Measurements from ENCODE around the gene SERGEF. TPM values are rescaled to one million over a fixed set of nuclear protein-coding genes. Genes with fewer than 3 reads are reported as not detected.

Gene SERGEF
- total RNA-seq, 2 experiments from 2014 or later: 44.3 to 47.2 TPM

DNA sequence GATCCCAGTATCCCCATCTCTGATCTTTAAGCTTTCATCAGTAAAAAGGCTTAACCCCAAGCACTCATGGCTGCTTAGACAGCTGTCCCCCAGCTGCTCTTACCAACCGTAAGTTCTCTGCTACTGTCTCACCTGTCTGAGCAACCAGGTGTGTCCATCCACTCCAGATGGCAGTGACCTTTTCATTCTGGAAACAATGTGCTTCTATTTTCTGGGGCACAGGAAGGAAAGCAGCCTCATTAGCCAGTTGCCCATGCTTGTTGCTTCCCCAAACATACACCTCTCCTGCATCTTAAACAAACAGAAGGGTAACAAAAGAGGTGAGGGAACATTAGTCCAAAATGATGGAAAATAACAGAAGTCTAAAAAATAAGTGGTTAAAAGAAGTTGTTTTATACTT is 24.4 kb downstream of the SERGEF start:
- no peaks in the 10 kb centered on the region for H3K27me3 Mint-ChIP-seq
- no peak overlapping the region for H3K4me3 Mint-ChIP-seq
- H3K4me1 Mint-ChIP-seq: peaks cover 1% of the 10 kb centered on the region
- no peak overlapping the region for H3K27ac Mint-ChIP-seq
- no peak for DNase-seq
- peaks cover 17% of the 10 kb centered on the region for H3K36me3 Mint-ChIP-seq
- ATAC-seq (ENCODE audit: low read depth): no peak
- POLR2A ChIA-PET: no interaction called here
- H3K9me3 Mint-ChIP-seq: peaks cover 5% of the 10 kb centered on the region

DNA sequence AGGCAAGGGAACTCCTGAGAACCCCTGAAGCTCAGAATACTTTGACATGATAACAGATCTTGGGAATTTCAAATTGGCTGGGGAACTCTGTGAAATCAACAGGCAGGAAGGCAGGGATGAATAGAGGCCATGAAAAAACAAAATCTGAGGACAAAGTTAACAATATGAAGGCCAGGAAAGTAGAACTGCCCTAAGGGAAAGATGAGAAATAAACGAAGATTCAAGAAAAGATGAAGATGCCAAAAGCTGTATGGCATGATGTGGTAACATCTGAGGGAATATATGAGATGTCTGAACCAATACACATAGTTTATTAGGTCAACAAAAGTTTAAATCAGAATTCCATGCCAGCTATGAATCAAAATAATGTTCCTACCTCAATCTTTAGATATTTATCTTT is 25.0 kb downstream of the SERGEF start:
- H3K4me3 Mint-ChIP-seq: no peak overlapping the region
- H3K9me3 Mint-ChIP-seq: peaks cover 5% of the 10 kb centered on the region
- ATAC-seq (ENCODE audit: low read depth) (no peak), DNase-seq (no peak)
- peaks cover 22% of the 10 kb centered on the region for H3K36me3 Mint-ChIP-seq
- no peaks in the 10 kb centered on the region for H3K27me3 Mint-ChIP-seq
- H3K27ac Mint-ChIP-seq: no peak overlapping the region
- POLR2A ChIA-PET: no interaction called here
- peaks cover 1% of the 10 kb centered on the region for H3K4me1 Mint-ChIP-seq

DNA sequence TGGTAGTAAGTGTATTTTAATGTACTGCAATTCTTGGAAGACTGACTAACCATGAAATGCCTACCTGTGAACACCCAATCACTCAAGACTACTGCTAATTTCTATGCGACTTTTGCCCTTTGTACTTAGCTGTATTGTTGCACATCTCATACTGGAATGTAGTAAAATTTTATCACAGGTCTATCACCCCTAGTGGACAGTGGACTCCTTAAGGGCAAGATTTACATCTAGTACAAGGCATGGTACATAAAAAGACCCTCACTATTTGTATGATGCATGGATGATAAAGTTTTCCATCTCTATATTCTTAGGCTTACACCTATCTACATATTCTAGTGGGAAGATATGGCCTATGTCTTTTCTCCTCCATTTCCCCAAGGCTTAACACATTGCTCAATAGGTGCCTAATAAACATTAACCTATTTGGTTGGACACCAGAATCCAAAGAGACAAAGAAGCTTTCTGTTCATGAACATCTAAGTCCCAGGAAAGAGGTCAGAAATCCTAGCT is 26.1 kb downstream of the SERGEF start:
- Mint-ChIP-seq H3K27ac (no peak overlapping the region), H3K36me3 (peaks cover 22% of the 10 kb centered on the region), H3K9me3 (peaks cover 5% of the 10 kb centered on the region), H3K4me1 (no peaks in the 10 kb centered on the region), H3K27me3 (no peaks in the 10 kb centered on the region), H3K4me3 (no peak overlapping the region)
- ATAC-seq (ENCODE audit: low read depth) (no peak), DNase-seq (no peak)
- POLR2A ChIA-PET: no interaction called here

DNA sequence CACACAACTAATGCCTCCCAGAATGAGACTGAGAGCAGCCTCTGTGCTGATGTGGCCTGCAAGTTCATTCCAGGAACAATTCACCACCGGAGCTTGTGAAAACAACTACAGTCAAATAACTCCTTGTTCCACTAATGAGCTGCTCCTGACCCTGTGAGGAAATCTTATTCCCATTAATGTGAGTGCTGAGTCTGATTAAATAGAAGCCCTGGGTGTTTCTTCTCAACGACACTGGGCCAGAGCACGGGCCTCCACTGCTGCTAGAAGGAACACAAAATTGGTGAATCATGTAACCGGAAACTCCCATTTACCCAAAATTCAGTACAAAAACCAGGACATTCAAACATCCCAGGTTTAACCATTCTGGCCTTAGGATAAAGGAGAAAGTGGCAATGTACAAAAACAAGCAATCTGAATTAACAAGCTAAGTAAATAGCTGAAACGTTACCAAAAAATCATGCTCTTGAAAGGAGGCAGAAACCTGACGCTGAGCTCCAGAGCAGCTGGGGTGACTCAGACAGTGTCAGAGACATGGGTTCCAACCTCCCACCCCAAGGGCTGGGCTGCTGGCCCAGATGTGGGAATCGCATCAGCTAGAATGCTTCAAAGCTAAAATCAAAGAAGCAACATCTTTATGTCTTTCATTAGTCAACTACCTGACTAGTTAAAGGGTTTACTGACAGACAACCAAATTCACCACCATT is 26.7 kb downstream of the SERGEF start:
- DNase-seq (no peak), ATAC-seq (ENCODE audit: low read depth) (no peak)
- POLR2A ChIA-PET: no interaction called here
- H3K9me3 Mint-ChIP-seq: peaks cover 5% of the 10 kb centered on the region
- H3K27ac Mint-ChIP-seq: no peak overlapping the region
- no peaks in the 10 kb centered on the region for H3K27me3 Mint-ChIP-seq
- H3K4me3 Mint-ChIP-seq: no peak overlapping the region
- no peaks in the 10 kb centered on the region for H3K4me1 Mint-ChIP-seq
- H3K36me3 Mint-ChIP-seq: peaks cover 22% of the 10 kb centered on the region

DNA sequence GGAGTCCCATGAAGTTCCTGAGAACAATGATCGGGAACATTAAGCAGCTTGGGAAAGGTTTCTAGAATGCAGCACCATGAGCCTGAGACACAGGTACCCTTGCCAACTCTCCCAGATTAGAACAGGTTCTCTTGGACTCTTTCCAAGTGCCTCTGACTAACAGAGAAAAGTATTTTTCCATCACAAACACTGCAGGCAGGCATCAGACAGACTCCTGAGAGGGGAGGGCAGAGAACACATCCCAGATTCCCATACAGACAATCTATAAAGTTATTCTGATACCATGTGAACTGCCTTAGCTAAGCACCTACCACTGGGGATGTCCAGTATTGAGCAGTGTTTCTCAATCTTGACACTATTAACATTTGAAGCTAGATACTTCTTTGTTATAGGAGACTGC is 27.3 kb downstream of the SERGEF start:
- DNase-seq (no peak), ATAC-seq (ENCODE audit: low read depth) (no peak)
- Mint-ChIP-seq H3K9me3 (peaks cover 5% of the 10 kb centered on the region), H3K27ac (no peak overlapping the region), H3K4me1 (no peaks in the 10 kb centered on the region), H3K27me3 (no peaks in the 10 kb centered on the region), H3K36me3 (peaks cover 22% of the 10 kb centered on the region), H3K4me3 (no peak overlapping the region)
- POLR2A ChIA-PET: no interaction called here

DNA sequence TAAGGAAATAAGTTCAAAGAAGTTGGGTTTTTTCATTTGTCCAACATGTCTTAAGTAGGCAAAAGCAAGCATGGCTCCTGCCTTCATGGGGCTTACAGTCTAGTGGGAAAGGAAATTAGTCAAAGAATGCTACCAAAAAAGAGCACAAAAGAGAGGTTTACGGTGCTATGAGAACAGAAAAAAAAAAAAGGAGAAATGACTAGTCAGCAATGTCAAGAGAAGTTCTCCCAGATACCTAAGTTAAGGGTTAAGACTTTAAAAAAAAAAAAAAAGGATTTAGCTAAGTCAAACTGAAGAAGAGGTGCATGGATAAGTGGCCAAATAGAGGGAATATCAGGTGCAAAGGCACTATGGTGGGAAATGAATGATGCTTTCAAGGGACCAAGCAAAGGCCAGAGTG is 29.3 kb downstream of the SERGEF start:
- peaks cover 1% of the 10 kb centered on the region for H3K4me1 Mint-ChIP-seq
- peaks cover 22% of the 10 kb centered on the region for H3K36me3 Mint-ChIP-seq
- H3K27me3 Mint-ChIP-seq: no peaks in the 10 kb centered on the region
- no peak overlapping the region for H3K4me3 Mint-ChIP-seq
- no peak overlapping the region for H3K27ac Mint-ChIP-seq
- peaks cover 5% of the 10 kb centered on the region for H3K9me3 Mint-ChIP-seq
- POLR2A ChIA-PET: no interaction called here
- no peak for DNase-seq
- ATAC-seq (ENCODE audit: low read depth): no peak

DNA sequence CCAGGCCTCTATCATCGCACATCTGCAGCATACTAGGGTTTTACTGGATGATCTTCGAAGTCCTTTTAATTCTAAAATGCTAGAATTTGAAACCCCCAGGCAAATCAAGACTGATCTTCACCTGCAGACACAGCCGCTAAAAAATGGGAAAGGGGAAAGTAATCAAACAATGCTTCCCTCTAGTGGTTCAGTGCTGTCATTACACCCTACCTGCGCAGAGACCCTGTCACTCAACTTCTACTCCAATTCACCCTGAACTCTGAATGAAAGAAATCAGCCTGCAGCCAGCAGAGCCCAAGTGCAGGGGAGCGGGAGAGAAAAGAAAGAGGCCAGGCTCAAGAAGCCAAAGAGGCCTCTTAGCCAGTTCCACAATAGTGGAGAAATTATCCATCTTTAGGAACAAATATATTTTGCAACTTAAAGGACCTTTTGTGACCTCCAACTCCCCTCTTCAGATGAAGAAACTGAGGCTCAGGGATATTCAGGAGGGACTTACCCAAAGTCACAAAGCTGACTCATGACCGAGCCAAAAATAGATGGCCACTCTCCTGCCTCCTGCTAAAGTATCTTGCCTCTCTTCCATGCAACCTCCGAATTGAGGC is 33.0 kb downstream of the SERGEF start:
- POLR2A ChIA-PET: no interaction called here
- H3K9me3 Mint-ChIP-seq: peaks cover 5% of the 10 kb centered on the region
- no peaks in the 10 kb centered on the region for H3K27me3 Mint-ChIP-seq
- DNase-seq (no peak), ATAC-seq (ENCODE audit: low read depth) (peak; percentile 10)
- peaks cover 19% of the 10 kb centered on the region for H3K36me3 Mint-ChIP-seq
- H3K27ac Mint-ChIP-seq: no peak overlapping the region
- H3K4me3 Mint-ChIP-seq: no peak overlapping the region
- H3K4me1 Mint-ChIP-seq: peaks cover 1% of the 10 kb centered on the region

DNA sequence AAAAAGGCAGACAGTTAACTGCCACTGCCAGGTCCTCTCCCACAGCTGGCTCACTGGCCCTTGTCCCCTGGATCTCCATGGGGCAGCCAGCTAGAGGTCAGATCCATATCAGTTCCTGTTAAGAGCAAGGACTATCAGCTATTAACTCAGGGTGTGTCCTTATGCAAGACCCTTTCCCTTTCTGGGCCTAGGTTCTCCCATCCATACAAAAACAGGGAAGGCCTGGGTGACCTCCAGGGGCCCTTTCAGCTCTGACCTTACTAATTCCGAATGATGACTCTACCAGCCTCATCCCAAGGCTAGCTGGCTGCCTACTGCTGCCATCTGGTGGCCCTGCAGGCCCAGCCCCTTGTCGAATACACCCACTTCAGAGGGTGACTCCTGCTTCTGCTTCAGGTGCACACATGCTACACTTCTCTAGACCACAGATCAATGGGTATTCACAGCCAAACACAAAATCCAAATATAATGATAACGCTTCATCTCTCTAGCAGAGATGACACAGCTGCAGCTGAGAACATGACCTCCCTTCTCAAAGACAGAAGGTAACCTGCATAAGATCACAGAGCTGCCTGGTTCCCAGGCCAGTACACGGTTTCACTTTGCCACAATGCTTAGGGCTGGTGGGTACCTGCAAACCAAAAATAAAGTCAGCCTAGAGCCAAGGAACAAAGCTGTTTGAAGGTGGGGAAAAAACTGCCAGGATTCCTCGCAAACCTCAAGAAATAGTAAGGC is 34.1 kb downstream of the SERGEF start:
- POLR2A ChIA-PET: no interaction called here
- Mint-ChIP-seq H3K27ac (no peak overlapping the region), H3K9me3 (peaks cover 1% of the 10 kb centered on the region), H3K4me1 (peaks cover 1% of the 10 kb centered on the region), H3K4me3 (no peak overlapping the region), H3K27me3 (no peaks in the 10 kb centered on the region), H3K36me3 (peaks cover 7% of the 10 kb centered on the region)
- peak; percentile 38 for DNase-seq
- ATAC-seq (ENCODE audit: low read depth): no peak

DNA sequence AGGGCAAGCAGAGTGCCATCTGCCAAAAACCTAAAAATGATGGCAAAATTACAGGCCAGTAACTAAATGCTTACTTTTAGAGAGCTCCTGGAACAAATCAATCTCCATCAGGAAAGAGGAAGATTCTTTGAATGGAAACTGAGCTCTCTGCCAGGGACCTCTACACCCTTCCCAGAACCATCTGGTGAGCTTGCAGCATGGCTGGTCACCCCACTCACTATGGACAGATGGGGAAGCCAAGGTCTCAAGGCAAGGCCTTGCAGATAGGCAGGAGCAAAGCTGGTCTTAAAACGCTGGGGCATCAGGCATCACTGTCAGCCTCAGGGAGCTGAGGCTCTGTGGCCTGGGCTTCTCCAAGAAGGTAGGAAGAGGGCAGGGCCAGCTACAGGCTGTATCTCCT is 36.2 kb downstream of the SERGEF start:
- Mint-ChIP-seq H3K4me1 (peaks cover 1% of the 10 kb centered on the region), H3K9me3 (no peaks in the 10 kb centered on the region), H3K36me3 (peaks cover 6% of the 10 kb centered on the region), H3K27ac (no peak overlapping the region), H3K4me3 (no peak overlapping the region), H3K27me3 (no peaks in the 10 kb centered on the region)
- no peak for DNase-seq
- POLR2A ChIA-PET: interaction anchor here (0.6 kb wide), 1 partner anchor 128 kb away, joined by 4 read pairs; no protein-coding TSS in a partner anchor
- ATAC-seq (ENCODE audit: low read depth): no peak

DNA sequence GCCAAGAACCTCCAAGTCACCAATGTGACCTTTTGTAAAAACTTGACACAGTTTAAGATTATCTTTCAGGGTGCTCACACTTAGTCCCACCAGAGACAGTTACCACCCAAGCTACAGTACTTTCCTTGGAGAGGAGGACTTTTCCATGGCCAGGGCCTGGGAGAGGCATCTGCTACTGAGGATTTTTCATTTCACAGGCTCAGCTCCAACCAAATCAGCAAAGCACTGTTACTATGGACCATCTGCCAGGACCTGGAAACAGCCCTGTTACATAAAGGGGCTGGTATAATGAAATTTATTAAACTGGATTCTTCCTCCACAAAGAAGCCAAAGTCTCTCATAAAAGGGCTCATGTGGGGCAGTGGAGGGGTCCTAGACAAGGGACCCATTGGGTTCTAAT is 38.6 kb downstream of the SERGEF start:
- no peak overlapping the region for H3K4me3 Mint-ChIP-seq
- H3K36me3 Mint-ChIP-seq: peaks cover 16% of the 10 kb centered on the region
- POLR2A ChIA-PET: no interaction called here
- ATAC-seq (ENCODE audit: low read depth) (no peak), DNase-seq (no peak)
- no peaks in the 10 kb centered on the region for H3K4me1 Mint-ChIP-seq
- no peak overlapping the region for H3K27ac Mint-ChIP-seq
- H3K9me3 Mint-ChIP-seq: no peaks in the 10 kb centered on the region
- H3K27me3 Mint-ChIP-seq: no peaks in the 10 kb centered on the region

DNA sequence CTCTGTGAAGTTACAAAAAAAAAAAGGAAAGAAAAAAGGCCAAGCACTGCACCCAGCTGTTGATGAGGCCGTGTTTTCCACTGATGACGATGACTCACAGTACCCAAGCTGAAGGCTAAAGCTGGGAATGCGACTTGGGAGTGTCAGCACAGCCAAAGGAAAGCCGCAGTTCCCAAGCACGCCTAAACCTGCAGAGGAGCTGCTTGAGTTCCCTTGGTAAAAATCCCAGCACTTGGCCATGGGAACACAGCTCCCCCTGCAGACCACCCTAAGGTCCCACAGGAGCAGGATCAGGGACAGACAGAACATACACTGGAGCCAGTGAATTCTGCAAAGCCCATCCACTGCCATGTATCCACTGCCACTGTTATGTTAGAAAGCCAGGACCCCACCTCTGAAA is 39.9 kb downstream of the SERGEF start:
- no peaks in the 10 kb centered on the region for H3K4me1 Mint-ChIP-seq
- peaks cover 16% of the 10 kb centered on the region for H3K36me3 Mint-ChIP-seq
- no peak for ATAC-seq (ENCODE audit: low read depth)
- POLR2A ChIA-PET: no interaction called here
- H3K4me3 Mint-ChIP-seq: no peak overlapping the region
- no peak for DNase-seq
- H3K9me3 Mint-ChIP-seq: no peaks in the 10 kb centered on the region
- no peak overlapping the region for H3K27ac Mint-ChIP-seq
- no peaks in the 10 kb centered on the region for H3K27me3 Mint-ChIP-seq

DNA sequence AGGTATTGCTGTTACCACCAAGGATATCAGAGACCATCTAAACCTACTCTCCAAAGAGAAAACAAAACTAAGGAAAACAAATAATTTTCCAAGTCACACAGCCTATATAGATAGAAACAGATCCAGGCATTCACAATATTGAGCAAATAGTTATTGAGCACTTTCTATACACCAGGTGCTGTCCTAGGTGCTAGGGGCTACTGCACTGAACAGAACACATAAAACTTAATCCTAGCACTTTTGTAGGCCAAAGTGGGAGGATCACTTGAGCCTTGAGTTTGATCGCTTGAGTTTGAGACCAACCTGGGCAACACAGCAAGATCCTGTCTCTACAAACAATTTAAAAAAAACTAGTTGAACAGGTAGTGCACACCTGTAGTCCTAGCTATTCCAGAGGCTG is 44.6 kb downstream of the SERGEF start:
- POLR2A ChIA-PET: no interaction called here
- ATAC-seq (ENCODE audit: low read depth) (no peak), DNase-seq (no peak)
- H3K9me3 Mint-ChIP-seq: no peaks in the 10 kb centered on the region
- H3K4me3 Mint-ChIP-seq: no peak overlapping the region
- peaks cover 4% of the 10 kb centered on the region for H3K4me1 Mint-ChIP-seq
- H3K27me3 Mint-ChIP-seq: no peaks in the 10 kb centered on the region
- peaks cover 27% of the 10 kb centered on the region for H3K36me3 Mint-ChIP-seq
- no peak overlapping the region for H3K27ac Mint-ChIP-seq

DNA sequence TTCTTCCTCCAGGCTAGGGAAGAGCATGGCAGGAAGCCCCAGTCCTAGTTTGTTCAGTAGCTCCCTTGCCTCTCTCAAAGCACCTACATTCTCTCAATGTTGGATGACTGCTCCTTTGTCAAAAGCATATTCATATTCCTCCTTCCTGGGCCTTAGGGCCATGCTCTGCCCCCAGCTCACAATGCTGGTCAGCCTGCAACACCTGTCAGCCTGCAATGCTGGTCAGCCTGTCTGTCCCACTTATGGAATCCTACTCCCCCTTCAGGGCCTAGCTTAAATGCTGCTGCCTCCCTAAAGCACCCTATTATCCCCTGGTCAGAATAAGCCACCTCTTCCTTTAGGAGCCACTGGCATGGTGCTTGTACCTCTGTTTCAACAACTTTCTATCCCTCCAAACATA is 45.2 kb downstream of the SERGEF start:
- Mint-ChIP-seq H3K27me3 (no peaks in the 10 kb centered on the region), H3K36me3 (peaks cover 27% of the 10 kb centered on the region), H3K4me3 (no peak overlapping the region), H3K9me3 (no peaks in the 10 kb centered on the region), H3K27ac (no peak overlapping the region), H3K4me1 (peaks cover 4% of the 10 kb centered on the region)
- ATAC-seq (ENCODE audit: low read depth) (no peak), DNase-seq (no peak)
- POLR2A ChIA-PET: no interaction called here

DNA sequence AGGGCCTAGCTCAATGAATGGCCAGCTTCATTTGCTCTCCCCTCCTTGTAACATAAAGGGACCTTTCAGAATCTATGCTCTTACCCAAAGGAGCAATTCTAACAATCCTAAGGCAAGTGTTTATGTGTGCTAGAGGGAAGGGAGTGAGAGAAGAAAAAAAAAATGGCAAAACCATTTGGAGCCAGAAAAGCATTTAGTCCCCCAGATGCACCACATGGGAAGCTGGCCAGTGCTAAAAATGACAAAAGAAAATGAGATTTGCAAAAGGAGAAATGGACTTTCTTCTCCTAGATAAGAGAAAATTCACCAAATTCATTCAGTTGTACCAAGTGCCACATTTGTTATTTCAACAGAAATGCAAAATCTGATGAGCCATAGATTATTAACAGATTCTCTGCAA is 52.8 kb downstream of the SERGEF start:
- Mint-ChIP-seq H3K9me3 (no peaks in the 10 kb centered on the region), H3K36me3 (peaks cover 37% of the 10 kb centered on the region), H3K27ac (no peak overlapping the region), H3K27me3 (no peaks in the 10 kb centered on the region), H3K4me3 (no peak overlapping the region), H3K4me1 (peaks cover 4% of the 10 kb centered on the region)
- ATAC-seq (ENCODE audit: low read depth): no peak
- POLR2A ChIA-PET: no interaction called here
- no peak for DNase-seq

Data from activated naive CD8-positive, alpha-beta T cell treated with anti-CD3 and anti-CD28 coated beads, Interleukin-2, amount 10 ng/mL, durations not matched to agents 7 days and 5 days (primary cell).